HG03460 (cell line): ENCODE measurements around the gene SLC41A3.
"Not testable (repeated sequence)": the region's sequence is repeated elsewhere in the genome, so short reads cannot be mapped to it uniquely, and the experiment has no call there.

Experiments used
- ATAC-seq: cut with Tn5 transposase; IDR thresholded peaks from one replicate; pipeline ENCODE4 v1.9.1; 2021; ENCODE audit not compliant: unreplicated experiment

The SLC41A3 gene

GRCh38 chr3:126107203-126107939 is 23.4 kb upstream of the SLC41A3 start:
- no peak for ATAC-seq

- no peak for ATAC-seq
Measured at GRCh38 chr3:126106336-126107202, 22.6 kb upstream of the SLC41A3 start.

GRCh38 chr3:126105691-126106187 is 21.8 kb upstream of the SLC41A3 start:
- no peak for ATAC-seq

- ATAC-seq = no peak
Measured at GRCh38 chr3:126104742-126105605, 21.1 kb upstream of the SLC41A3 start.

- no peak for ATAC-seq
Measured at GRCh38 chr3:126104028-126104635, 20.2 kb upstream of the SLC41A3 start.

- ATAC-seq = no peak
Measured at GRCh38 chr3:126103121-126104027, 19.4 kb upstream of the SLC41A3 start.

GRCh38 chr3:126102530-126102951 is 18.6 kb upstream of the SLC41A3 start:
- no peak for ATAC-seq

GRCh38 chr3:126102011-126102410 is 18.1 kb upstream of the SLC41A3 start:
- ATAC-seq = no peak

- ATAC-seq = no peak
Measured at GRCh38 chr3:126101521-126101982, 17.6 kb upstream of the SLC41A3 start.

GRCh38 chr3:126100634-126101301 is 16.8 kb upstream of the SLC41A3 start:
- ATAC-seq = no peak

GRCh38 chr3:126100269-126100633 is 16.3 kb upstream of the SLC41A3 start:
- ATAC-seq = no peak

GRCh38 chr3:126098391-126098858 is 14.5 kb upstream of the SLC41A3 start:
- ATAC-seq = no peak

GRCh38 chr3:126097801-126098200 is 13.9 kb upstream of the SLC41A3 start:
- no peak for ATAC-seq

- not testable (repeated sequence) for ATAC-seq
Measured at GRCh38 chr3:126096274-126096673, 12.3 kb upstream of the SLC41A3 start.

- ATAC-seq = not testable (repeated sequence)
Measured at GRCh38 chr3:126092128-126092527, 8.2 kb upstream of the SLC41A3 start.

- ATAC-seq = no peak
Measured at GRCh38 chr3:126087552-126088175, 3.7 kb upstream of the SLC41A3 start.

GRCh38 chr3:126085841-126086240 is 1.9 kb upstream of the SLC41A3 start:
- ATAC-seq = no peak

GRCh38 chr3:126085276-126085675 is 1.4 kb upstream of the SLC41A3 start:
- ATAC-seq = no peak
